ENCODE measurements around the gene CEP104. TPM values are rescaled to one million over a fixed set of nuclear protein-coding genes. Genes with fewer than 3 reads are reported as not detected.

CEP104 gene
- total RNA-seq, 1 experiment from 2014 or later = 35.6 TPM

GRCh38 chr1:3790500-3790923, 66.5 kb downstream of the CEP104 start:
- POLR2A ChIA-PET = no interaction called here
- Mint-ChIP-seq H3K4me3 (ENCODE audit: unreplicated experiment) (no peak overlapping the region), H3K27me3 (ENCODE audit: insufficient read depth, unreplicated experiment) (no peaks in the 10 kb centered on the region), H3K4me1 (ENCODE audit: low read depth, unreplicated experiment) (no peaks in the 10 kb centered on the region), H3K36me3 (ENCODE audit: insufficient read depth, unreplicated experiment) (peaks cover 39% of the 10 kb centered on the region), H3K27ac (ENCODE audit: unreplicated experiment) (no peak overlapping the region), H3K9me3 (ENCODE audit: unreplicated experiment) (no peaks in the 10 kb centered on the region)
- TF ChIP-seq, protein P1, sequence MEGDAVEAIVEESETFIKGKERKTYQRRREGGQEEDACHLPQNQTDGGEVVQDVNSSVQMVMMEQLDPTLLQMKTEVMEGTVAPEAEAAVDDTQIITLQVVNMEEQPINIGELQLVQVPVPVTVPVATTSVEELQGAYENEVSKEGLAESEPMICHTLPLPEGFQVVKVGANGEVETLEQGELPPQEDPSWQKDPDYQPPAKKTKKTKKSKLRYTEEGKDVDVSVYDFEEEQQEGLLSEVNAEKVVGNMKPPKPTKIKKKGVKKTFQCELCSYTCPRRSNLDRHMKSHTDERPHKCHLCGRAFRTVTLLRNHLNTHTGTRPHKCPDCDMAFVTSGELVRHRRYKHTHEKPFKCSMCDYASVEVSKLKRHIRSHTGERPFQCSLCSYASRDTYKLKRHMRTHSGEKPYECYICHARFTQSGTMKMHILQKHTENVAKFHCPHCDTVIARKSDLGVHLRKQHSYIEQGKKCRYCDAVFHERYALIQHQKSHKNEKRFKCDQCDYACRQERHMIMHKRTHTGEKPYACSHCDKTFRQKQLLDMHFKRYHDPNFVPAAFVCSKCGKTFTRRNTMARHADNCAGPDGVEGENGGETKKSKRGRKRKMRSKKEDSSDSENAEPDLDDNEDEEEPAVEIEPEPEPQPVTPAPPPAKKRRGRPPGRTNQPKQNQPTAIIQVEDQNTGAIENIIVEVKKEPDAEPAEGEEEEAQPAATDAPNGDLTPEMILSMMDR (IDR thresholded peaks at IDR 0.05; ENCODE audit: insufficient read depth in 1 of 2, low read depth in 1 of 2, low read length in 1 of 2, severe bottlenecking in 1 of 2, unreplicated experiment in 1 of 2) = no peak
- no peak overlapping the region for H3K4me3 ChIP-seq (ENCODE audit: low read depth, low read length)
- BruUV-seq (replicated peaks) = no TSS peak
- no peaks in the 10 kb centered on the region for H3K4me1 ChIP-seq
- H3K36me3 ChIP-seq (ENCODE audit: control insufficient read depth, insufficient read depth, low read length) = no peaks in the 10 kb centered on the region
- H3K27me3 ChIP-seq (replicated peaks; ENCODE audit: control insufficient read depth, insufficient read depth, low read length) = no peaks in the 10 kb centered on the region
- CTCF ChIA-PET = no interaction called here
- no peaks in the 10 kb centered on the region for H3K9me3 ChIP-seq
- no peak for DNase-seq
- intact Hi-C loops (cut with micrococcal nuclease; ENCODE audit: unreplicated experiment) = no loop called here

GRCh38 chr1:3789421-3790300, 67.3 kb downstream of the CEP104 start:
- Mint-ChIP-seq H3K4me1 (ENCODE audit: low read depth, unreplicated experiment) (no peaks in the 10 kb centered on the region), H3K4me3 (ENCODE audit: unreplicated experiment) (no peak overlapping the region), H3K27me3 (ENCODE audit: insufficient read depth, unreplicated experiment) (no peaks in the 10 kb centered on the region), H3K27ac (ENCODE audit: unreplicated experiment) (no peak overlapping the region), H3K9me3 (ENCODE audit: unreplicated experiment) (no peaks in the 10 kb centered on the region), H3K36me3 (ENCODE audit: insufficient read depth, unreplicated experiment) (peaks cover 48% of the 10 kb centered on the region)
- BruUV-seq (replicated peaks) = no TSS peak
- no peak overlapping the region for H3K4me3 ChIP-seq (ENCODE audit: low read depth, low read length)
- H3K27me3 ChIP-seq (replicated peaks; ENCODE audit: control insufficient read depth, insufficient read depth, low read length) = no peaks in the 10 kb centered on the region
- intact Hi-C loops (cut with micrococcal nuclease; ENCODE audit: unreplicated experiment) = no loop called here
- no peaks in the 10 kb centered on the region for H3K9me3 ChIP-seq
- H3K36me3 ChIP-seq (ENCODE audit: control insufficient read depth, insufficient read depth, low read length) = no peaks in the 10 kb centered on the region
- POLR2A ChIA-PET = no interaction called here
- TF ChIP-seq, protein P1 (IDR thresholded peaks at IDR 0.05; ENCODE audit: insufficient read depth in 1 of 2, low read depth in 1 of 2, low read length in 1 of 2, severe bottlenecking in 1 of 2, unreplicated experiment in 1 of 2) = no peak
- DNase-seq = no peak
- CTCF ChIA-PET = no interaction called here
- no peaks in the 10 kb centered on the region for H3K4me1 ChIP-seq

DNA sequence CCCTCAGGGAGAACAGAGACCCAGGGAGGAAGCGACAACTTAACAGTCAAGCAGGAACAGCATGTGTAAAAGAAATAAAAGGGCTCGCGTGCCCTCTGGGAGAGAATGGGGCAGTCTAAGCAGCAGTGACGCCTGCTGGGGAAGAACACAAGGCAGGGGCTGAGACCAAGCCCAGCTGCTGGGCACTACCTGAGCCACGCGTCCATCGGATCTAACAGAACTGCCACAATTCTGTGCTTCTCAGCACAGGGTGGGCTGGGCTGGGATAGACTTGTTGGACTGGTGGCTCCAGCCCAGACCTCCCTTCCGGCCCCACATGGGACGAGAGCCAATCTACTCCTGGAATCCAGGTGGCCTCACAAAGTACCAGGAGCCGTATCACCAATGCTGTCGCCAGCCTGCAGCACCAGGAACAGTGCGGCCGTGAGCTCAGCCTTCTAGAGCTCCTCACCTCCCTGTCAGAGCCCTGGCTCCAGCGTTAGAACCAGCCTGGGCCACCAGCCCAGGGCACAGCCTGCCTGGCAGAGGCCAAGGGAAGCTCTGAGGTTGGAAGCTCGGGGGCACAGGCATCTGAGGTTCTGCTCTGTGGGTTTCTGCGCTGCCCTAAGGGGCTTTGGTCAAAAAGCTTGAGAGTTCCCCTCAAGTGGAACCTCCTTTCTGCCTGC, 68.1 kb downstream of the CEP104 start:
- Mint-ChIP-seq H3K27ac (ENCODE audit: unreplicated experiment) (no peak overlapping the region), H3K36me3 (ENCODE audit: insufficient read depth, unreplicated experiment) (peaks cover 56% of the 10 kb centered on the region), H3K4me3 (ENCODE audit: unreplicated experiment) (no peak overlapping the region), H3K9me3 (ENCODE audit: unreplicated experiment) (no peaks in the 10 kb centered on the region), H3K27me3 (ENCODE audit: insufficient read depth, unreplicated experiment) (no peaks in the 10 kb centered on the region), H3K4me1 (ENCODE audit: low read depth, unreplicated experiment) (no peaks in the 10 kb centered on the region)
- POLR2A ChIA-PET = no interaction called here
- CTCF ChIA-PET = no interaction called here
- BruUV-seq (replicated peaks) = no TSS peak
- H3K4me3 ChIP-seq (ENCODE audit: low read depth, low read length) = no peak overlapping the region
- H3K4me1 ChIP-seq = no peaks in the 10 kb centered on the region
- H3K36me3 ChIP-seq (ENCODE audit: control insufficient read depth, insufficient read depth, low read length) = no peaks in the 10 kb centered on the region
- no peak for DNase-seq
- H3K27me3 ChIP-seq (replicated peaks; ENCODE audit: control insufficient read depth, insufficient read depth, low read length) = no peaks in the 10 kb centered on the region
- TF ChIP-seq, protein P1 (IDR thresholded peaks at IDR 0.05; ENCODE audit: insufficient read depth in 1 of 2, low read depth in 1 of 2, low read length in 1 of 2, severe bottlenecking in 1 of 2, unreplicated experiment in 1 of 2) = no peak
- intact Hi-C loops (cut with micrococcal nuclease; ENCODE audit: unreplicated experiment) = no loop called here
- H3K9me3 ChIP-seq = no peaks in the 10 kb centered on the region
